Anterior cingulate cortex (tissue), 58 donors: ENCODE data around the gene FXYD1.

Experiments used
- DNase-seq, 58 donors: peaks; one replicate each; lab custom pipeline; 2025; lab: John Stamatoyannopoulos, UW

Gene FXYD1

DNA sequence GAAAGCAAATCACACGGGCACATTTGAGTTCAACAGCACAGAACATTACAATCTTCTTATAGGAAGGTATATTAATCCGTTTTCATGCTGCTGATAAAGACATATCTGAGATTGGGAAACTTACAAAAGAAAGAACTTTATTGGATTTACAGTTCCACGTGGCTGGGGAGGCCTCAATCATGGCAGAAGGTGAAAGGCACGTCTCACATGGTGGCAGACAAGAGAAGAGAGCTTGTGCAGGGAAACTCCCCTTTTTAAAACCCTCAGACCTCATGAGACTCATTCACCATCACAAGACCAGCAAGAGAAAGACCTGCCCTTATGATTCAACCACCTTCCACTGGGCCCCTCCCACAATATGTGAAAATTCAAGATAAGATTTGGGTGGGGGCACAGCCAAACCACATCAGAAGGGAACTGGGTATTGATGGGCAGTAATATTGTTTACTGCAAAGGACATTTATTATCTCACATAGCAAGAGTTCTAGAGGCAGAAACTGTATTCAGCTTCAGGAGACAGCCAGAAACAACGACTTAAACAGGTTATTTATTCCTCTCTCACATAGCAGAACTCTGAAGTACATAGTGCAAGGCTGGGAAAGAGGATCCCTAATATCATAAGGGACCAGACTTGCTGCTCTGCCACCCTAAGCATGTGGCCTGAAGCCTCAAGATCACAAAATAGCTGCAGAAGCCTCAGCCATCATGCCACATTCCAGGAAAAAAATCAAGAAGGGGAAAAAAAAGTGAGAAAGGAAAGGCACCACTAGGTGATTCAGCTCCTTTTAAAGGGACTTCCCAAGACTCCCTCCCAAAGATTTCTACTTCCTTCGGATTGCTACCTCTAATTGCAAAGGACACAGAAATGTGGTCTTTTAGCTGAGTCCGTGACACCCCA lies 39.0 kb downstream of the FXYD1 start:
- DNase-seq: no peak

DNA sequence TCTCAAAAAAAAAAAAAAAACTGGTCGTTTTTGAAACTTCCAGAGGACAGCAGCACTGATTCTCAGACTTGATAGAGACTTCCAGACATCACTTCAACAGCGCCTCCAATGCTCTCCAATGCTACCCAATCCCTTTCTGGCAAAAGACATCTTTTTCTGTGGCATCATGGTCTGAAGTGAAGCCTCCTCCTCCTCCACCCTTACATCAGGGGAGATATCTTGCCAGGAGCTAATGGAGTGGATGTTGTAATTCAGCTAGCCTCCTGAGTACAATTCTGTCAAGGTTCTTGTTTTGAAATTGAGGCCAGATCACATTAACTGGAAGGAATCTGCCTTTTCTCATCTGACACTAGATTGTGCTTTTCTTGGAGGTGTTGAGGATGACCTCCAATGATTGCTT lies 40.1 kb downstream of the FXYD1 start:
- DNase-seq: no peak

- DNase-seq: no peak
Measured at GRCh38 chr19:35179830-35180229, 41.2 kb downstream of the FXYD1 start.

DNA sequence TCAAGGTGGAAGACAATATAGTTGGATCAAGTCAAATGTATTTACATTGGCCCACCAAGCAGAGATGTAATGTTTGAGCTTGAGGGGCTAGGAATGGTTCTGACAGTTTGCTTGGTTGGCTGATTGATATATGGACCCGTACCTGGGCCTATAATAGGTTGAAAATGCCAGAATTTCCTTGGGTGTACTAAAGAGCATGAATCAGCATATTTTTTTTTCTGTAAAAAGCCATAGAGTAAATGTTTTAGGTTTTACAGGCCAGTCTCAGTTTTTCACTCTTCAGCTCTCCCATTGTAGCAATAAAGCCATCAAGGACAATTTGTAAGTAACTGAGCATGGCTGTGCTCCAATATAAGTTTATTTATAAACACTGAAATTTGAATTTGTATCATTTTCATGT lies 42.8 kb downstream of the FXYD1 start:
- no peak for DNase-seq

GRCh38 chr19:35184267-35184666 lies 45.6 kb downstream of the FXYD1 start:
- no peak for DNase-seq

DNA sequence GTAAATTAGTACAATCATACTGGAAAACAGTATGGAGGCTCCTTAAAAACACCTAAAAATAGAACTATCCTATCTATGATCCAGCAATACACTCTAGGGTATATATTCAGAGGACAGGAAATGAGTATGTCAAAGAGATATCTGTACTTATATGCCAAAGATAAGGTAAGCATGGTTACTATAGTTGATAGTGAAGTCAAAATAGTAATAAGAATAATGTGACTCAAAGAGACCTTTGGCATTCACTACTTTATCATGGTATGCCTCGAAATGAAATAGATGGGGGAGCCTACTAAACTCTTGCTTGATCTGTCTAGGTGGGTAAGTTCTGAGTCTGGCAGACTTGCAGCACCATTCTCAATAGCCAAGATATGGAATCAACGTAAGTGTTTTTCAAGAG lies 46.3 kb downstream of the FXYD1 start:
- no peak for DNase-seq
